GM12801 (cell line): ENCODE results near the gene C4orf33.

ENCODE experiments used
- TF ChIP-seq, protein P1 (sequence below): IDR thresholded peaks from one replicate; pipeline ENCODE4 v1.5.1; 2011; ENCODE audit warnings: control low read depth; ENCODE audit not compliant: insufficient read length; ENCODE audit errors: extremely low read depth

Gene C4orf33, protein sequence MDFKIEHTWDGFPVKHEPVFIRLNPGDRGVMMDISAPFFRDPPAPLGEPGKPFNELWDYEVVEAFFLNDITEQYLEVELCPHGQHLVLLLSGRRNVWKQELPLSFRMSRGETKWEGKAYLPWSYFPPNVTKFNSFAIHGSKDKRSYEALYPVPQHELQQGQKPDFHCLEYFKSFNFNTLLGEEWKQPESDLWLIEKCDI

DNA sequence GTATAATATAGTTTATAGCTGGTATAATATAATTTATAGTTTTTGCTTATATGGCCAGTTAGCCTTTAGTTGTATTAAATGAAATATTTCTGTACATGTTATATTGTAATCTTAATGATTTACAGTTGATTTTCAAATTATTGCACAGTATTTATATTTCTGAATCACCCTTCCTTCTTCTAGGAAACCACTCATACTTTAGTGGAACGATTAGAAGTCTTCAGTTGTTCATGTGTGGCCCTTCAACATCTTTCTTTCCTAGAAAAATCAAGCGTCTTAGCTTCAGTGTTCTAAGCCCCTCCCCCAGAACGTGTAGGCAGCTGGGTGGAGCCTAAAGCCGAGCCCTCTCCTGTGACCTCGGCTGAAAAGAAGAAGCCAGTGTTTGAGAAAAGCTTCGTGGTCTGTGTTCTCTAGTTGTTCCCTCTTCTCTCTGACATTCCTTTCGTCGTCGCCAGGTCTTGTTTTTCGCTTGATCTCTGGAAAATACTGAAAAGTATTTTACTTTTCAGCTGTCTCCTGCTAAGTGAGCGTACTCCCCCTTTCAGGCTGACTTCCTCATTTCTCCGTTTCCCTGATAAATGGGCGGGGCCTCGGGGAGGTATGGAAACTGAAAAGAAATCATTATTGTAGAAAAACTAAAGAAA is at the start of gene C4orf33:
TSS of gene C4orf33 (plus strand) at position 342 of the 644 bp plus-strand sequence. CDS start 6,459 bp downstream, outside the sequence.
- TF ChIP-seq, protein P1, sequence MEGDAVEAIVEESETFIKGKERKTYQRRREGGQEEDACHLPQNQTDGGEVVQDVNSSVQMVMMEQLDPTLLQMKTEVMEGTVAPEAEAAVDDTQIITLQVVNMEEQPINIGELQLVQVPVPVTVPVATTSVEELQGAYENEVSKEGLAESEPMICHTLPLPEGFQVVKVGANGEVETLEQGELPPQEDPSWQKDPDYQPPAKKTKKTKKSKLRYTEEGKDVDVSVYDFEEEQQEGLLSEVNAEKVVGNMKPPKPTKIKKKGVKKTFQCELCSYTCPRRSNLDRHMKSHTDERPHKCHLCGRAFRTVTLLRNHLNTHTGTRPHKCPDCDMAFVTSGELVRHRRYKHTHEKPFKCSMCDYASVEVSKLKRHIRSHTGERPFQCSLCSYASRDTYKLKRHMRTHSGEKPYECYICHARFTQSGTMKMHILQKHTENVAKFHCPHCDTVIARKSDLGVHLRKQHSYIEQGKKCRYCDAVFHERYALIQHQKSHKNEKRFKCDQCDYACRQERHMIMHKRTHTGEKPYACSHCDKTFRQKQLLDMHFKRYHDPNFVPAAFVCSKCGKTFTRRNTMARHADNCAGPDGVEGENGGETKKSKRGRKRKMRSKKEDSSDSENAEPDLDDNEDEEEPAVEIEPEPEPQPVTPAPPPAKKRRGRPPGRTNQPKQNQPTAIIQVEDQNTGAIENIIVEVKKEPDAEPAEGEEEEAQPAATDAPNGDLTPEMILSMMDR: no peak

DNA sequence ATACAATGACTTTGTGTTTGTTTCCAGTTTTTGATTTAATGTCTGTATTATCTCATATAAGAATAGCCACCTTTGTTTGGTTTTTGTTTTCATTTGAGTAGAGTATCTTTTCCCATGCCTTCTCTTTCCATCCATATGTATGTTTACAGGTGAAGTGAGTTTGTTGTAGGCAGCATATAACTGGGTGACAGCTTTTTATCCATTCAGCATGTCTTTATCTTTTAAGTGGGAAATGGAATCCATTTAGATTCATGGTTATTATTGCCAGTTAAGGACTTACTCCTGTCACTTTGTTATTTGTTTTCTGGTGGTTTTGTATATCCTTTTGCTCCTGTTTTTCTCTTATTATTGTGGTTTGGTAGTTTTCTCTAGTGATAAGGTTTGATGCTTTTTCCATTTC is 36.9 kb upstream of the C4orf33 start:
- TF ChIP-seq, protein P1: no peak

DNA sequence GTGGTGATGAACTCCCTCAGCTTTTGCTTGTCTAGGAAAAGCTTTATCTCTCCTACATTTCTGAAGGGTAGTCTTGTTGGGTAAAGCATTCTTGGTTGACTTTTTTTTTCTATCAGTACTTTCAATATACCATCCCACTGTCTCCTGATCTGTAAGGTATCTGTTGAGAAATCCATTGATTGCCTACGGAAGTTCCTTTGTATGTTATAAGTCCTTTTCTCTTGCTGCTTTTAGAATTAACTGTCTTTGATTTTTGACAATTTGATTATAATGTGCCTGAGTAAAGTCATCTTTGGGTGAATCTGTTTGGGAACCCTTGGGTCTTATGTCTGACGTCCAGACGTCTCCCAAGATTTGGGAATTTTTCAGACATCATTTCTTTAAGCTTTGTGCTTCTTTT is 33.4 kb upstream of the C4orf33 start:
- TF ChIP-seq, protein P1: no peak

DNA sequence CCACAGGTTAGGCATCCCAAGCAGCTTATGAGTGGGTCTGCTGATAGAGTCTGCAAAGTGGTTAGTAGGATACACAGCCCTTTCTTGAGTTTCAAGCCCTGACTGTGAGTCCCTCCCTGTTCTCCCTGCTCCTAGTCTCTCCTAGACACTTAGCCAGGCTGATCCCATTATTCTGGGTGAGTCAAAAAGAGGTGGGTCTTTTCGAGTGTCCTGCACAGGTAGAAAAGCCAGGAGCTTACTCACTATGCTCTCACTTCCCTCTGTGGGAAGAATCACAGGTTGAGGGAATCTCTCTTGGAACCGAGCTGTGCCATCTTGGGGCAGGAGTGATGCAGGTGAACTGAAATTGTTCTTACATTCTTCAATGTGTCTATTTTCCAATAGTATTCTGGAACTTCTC is 32.3 kb upstream of the C4orf33 start:
- TF ChIP-seq, protein P1: no peak

DNA sequence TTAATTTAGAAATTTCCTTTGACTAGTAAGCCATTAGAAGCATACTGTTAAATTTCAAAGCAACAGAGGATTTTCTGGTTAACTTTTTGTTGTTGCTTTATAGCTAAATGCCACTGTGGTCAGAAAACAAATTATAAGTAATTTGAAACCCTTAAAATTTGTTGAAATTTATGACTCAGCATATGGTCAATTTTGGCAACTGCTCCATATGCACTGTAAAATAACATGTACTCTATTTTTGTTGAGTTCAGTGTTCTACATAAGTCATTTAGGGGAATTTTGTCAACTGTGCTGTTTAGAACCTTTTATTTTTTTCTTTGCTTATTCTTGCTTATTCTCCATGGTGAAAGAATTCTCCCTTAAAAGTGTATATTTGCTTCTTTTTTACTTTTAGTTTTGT is 31.2 kb upstream of the C4orf33 start:
- TF ChIP-seq, protein P1: no peak

DNA sequence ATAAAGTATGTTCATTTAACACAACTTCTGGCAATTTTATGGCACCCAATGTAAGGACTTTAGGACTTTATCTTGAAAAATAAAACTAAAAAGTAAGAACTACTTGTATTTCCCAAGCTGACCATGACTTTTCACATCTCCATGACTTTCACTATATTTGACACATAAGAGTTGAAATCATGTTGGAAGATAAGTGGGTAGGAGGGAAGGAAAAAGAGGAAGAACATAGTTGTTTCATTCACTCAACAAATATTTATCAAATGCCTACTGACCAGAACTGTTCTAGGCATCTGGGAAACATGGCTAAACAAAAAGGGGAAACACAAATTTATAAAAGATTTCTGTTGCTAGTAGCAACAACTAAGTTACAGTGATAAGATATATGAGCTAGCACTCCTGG is 18.6 kb upstream of the C4orf33 start:
- TF ChIP-seq, protein P1: no peak

DNA sequence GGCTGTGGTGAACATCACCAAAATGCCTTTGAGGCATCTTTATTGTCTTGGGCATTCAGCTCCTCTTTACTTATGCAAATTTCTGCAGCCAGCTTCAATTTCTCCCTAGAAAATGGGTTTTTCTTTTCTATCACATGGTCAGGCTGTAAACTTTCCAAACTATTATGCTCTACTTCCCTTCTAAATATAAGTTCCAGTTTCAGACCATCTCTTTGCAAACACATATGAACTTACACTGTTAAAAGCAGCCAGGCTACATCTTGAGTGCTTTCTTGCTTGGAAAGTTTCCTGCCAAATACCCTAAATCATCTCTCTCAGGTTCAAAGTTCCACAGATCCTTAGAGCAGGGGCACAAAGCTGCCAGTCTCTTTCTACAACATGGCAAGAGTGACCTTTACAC is 15.8 kb upstream of the C4orf33 start:
- TF ChIP-seq, protein P1: no peak
